Measurements from ENCODE around the gene RET.

RET gene

GRCh38 chr10:43115881-43116595 is 39.2 kb downstream of the RET start:
- Histone ChIP-seq H3K36me3 (ENCODE audit: control insufficient read depth in 2 of 2, insufficient read depth in 1 of 2, low read length in 2 of 2) (no peaks in the 10 kb centered on the region), H3K4me3 (ENCODE audit: low read depth, low read length) (no peak overlapping the region), H3K27ac (ENCODE audit: extremely low read depth, low read depth, low read length) (no peak overlapping the region), H3K9me3 (ENCODE audit: control insufficient read depth, insufficient read depth, low read depth, low read length) (no peaks in the 10 kb centered on the region), H3K4me1 (ENCODE audit: control insufficient read depth, insufficient read depth, low read length) (no peaks in the 10 kb centered on the region)
- TF ChIP-seq KLF7 (tag by site-specific recombination; IDR thresholded peaks at IDR 0.05; ENCODE audit: borderline replicate concordance) (no peak), ZNF132 (tag by site-specific recombination; IDR thresholded peaks at IDR 0.05; ENCODE audit: borderline replicate concordance) (no peak), ZBTB48 (tag by site-specific recombination; IDR thresholded peaks at IDR 0.05) (no peak), ZNF776 (tag by site-specific recombination; IDR thresholded peaks at IDR 0.05; ENCODE audit: borderline replicate concordance) (no peak), ZNF184 (tag by site-specific recombination; IDR thresholded peaks at IDR 0.05) (no peak), ZNF350 (tag by site-specific recombination; IDR thresholded peaks at IDR 0.05) (no peak), ZNF274 (IDR thresholded peaks at IDR 0.05; ENCODE audit: low read length) (no peak), ZNF274 (tag by site-specific recombination; IDR thresholded peaks at IDR 0.05; ENCODE audit: borderline replicate concordance) (no peak), OVOL3 (tag by site-specific recombination; IDR thresholded peaks at IDR 0.05) (no peak), ZBTB6 (tag by site-specific recombination; IDR thresholded peaks at IDR 0.05) (no peak)
- POLR2A ChIA-PET, result no interaction called here
- CTCF ChIA-PET, result no interaction called here

GRCh38 chr10:43116596-43116995 is 39.7 kb downstream of the RET start:
- Histone ChIP-seq H3K36me3 (ENCODE audit: control insufficient read depth in 2 of 2, insufficient read depth in 1 of 2, low read length in 2 of 2) (no peaks in the 10 kb centered on the region), H3K4me3 (ENCODE audit: low read depth, low read length) (no peak overlapping the region), H3K27ac (ENCODE audit: extremely low read depth, low read depth, low read length) (no peak overlapping the region), H3K9me3 (ENCODE audit: control insufficient read depth, insufficient read depth, low read depth, low read length) (no peaks in the 10 kb centered on the region), H3K4me1 (ENCODE audit: control insufficient read depth, insufficient read depth, low read length) (no peaks in the 10 kb centered on the region)
- ChIA-PET POLR2A (no interaction called here), CTCF (no interaction called here)
- TF ChIP-seq ZNF747 (tag by site-specific recombination; IDR thresholded peaks at IDR 0.05) (no peak), ZNF530 (tag by site-specific recombination; IDR thresholded peaks at IDR 0.05; ENCODE audit: low read depth) (no peak), PATZ1 (tag by site-specific recombination; IDR thresholded peaks at IDR 0.05) (no peak), MEIS1 (CRISPR knock-in tag; IDR thresholded peaks at IDR 0.05; ENCODE audit: borderline replicate concordance) (no peak), ZSCAN5A (tag by site-specific recombination; IDR thresholded peaks at IDR 0.05) (no peak), YY1 (tag by site-specific recombination; IDR thresholded peaks at IDR 0.05) (no peak), KLF9 (tag by site-specific recombination; IDR thresholded peaks at IDR 0.05; ENCODE audit: low read depth) (no peak), ZNF335 (tag by site-specific recombination; conservative IDR thresholded peaks at IDR 0.05) (no peak), ZNF514 (tag by site-specific recombination; IDR thresholded peaks at IDR 0.05) (no peak), BCL11A (tag by site-specific recombination; IDR thresholded peaks at IDR 0.05; ENCODE audit: low read depth) (no peak)

Measured in HEK293 (cell line).